Stimulated activated CD8-positive, alpha-beta memory T cell treated with anti-CD3 and anti-CD28 coated beads, Interleukin-7, amount 100 ng/mL, for 24 hours (primary cell): ENCODE data around the gene KLHDC8B.

Experiments
- DNase-seq: peaks from one replicate; pipeline ENCODE4 v3.0.0-alpha.2; 2020; ENCODE audit warnings: low read depth

KLHDC8B gene

DNA sequence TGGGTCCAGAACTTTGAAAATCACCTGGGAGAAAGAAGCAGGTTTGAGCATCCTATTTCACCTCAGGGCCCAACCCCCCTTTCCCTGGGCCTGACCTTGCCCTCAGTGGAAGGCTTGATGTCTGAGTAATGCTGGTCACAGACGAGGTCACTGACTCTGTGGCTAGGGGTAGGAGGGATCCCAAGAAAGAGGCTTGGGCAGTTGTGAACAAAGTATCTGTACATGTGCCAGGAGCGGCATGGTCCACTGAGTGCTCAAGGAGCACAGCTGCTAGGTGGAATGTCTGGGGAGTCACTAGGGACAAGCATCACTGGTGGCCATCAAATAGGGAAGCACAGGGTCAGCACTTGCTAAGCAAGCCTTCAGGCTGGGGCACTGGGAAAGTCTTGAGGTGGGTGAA lies 12.6 kb upstream of the KLHDC8B start:
- no peak for DNase-seq

- DNase-seq, result no peak
Observed at GRCh38 chr3:49161197-49161596, 10.2 kb upstream of the KLHDC8B start.

- no peak for DNase-seq
Observed at GRCh38 chr3:49161808-49162530, 9.4 kb upstream of the KLHDC8B start.

- DNase-seq, result no peak
Observed at GRCh38 chr3:49162751-49163419, 8.5 kb upstream of the KLHDC8B start.

GRCh38 chr3:49163609-49164008 lies 7.8 kb upstream of the KLHDC8B start:
- no peak for DNase-seq

DNA sequence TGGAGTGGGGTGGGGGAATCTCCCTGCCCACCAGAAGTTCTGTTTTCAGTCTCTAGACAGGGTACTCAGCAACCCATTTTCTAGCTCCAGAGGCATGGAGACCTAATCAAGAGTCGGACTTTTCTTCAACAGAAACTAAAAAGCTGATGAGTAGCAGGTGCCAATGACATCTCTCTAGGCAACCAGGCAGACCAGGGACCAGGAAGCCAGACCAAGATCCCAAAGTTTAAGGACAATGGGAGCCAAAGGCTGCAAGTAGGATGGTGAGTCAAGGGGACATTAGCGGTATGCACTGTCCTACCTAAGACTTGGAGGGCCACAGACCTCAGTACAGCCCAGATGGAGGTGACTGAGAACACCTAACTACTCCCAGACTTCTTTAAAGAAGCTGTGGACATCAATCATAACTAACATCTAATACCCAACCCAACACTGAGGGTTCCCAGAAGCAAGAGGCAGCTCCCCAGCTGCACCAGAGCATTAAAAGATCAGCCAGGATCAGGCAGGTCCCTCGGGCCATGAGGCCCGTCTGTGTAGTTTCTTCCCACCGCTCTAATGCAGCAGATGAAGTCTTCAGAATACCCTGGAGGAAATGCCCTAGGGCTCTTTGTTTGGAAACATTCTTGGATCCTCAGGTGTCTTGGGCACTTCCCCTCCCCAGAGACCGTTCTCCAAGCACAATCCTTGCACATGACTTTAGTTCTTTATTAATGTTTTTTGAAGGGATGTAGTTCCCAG lies 6.2 kb upstream of the KLHDC8B start:
- DNase-seq, result no peak

GRCh38 chr3:49165771-49166751 lies 5.3 kb upstream of the KLHDC8B start, which contains the start of gene CCDC71:
Gene CCDC71 (minus strand): TSS chr3:49166331. CDS start chr3:49164208, 2,123 bp downstream.
- peak; percentile 48 for DNase-seq

DNA sequence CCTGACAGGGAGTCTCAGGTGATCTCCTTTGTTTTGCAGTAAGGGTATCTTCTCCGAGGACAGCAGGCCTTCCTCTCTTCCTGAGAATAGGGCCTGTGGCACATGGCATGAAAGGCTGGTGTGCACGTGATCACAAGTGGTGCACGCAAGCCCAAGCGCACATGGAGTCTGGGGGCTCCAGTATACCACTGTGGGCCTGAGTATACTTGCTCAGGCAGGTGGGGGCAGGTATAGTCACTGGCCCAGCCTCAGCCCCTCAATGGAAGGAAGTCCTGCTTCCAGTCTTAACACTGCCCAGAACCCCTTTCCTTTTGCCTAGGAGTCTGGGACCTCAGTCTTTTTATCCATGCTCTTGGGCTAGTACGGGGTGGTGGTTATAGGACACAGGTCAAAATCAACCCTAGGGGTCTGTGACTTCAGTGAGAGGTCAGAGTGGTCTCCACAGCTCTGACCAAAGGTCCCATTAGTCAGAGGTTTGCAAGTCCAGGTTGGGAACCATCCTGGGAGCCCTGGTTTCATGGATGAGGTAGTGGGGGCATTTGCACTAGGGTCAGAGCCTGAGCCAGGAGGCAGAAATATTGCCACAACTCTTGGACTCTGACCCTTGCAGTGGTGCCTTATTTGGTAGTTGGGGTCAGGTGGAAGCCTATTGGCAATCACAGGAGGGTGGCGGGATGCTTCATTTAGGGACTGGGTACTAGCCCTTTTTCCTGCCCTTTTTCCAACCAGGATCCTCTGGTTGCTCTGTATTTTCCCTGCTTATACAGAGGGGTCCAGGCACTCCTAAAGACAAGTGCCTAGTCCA lies 4.4 kb upstream of the KLHDC8B start:
- DNase-seq, result no peak

DNA sequence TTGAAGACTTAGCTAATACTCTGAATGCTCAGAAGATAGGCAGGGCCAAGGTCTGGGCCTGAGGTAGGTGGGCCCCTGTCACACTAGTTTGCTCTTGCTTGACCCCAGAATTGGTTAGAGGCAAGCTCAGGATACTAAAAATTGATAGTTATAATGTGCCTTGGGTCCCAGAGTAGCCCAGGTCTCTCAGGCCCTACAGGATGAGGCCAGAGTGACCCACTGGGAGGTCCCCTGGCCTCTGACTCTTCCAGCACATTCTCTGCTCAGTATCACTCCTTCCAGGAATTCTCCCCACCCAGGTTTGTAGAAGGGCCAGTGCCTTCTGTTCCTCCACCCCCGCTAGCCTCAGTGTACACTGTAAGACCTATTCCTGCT lies 667 bp upstream of the KLHDC8B start:
- no peak for DNase-seq

- no peak for DNase-seq
Observed at GRCh38 chr3:49171775-49172500, 540 bp downstream of the KLHDC8B start.

GRCh38 chr3:49172551-49173041 lies 1.2 kb downstream of the KLHDC8B start:
- DNase-seq, result no peak

- DNase-seq, result no peak
Observed at GRCh38 chr3:49173116-49173791, 1.9 kb downstream of the KLHDC8B start.

- DNase-seq, result no peak
Observed at GRCh38 chr3:49173792-49174170, 2.4 kb downstream of the KLHDC8B start.

GRCh38 chr3:49174397-49174985 lies 3.1 kb downstream of the KLHDC8B start:
- DNase-seq, result no peak

DNA sequence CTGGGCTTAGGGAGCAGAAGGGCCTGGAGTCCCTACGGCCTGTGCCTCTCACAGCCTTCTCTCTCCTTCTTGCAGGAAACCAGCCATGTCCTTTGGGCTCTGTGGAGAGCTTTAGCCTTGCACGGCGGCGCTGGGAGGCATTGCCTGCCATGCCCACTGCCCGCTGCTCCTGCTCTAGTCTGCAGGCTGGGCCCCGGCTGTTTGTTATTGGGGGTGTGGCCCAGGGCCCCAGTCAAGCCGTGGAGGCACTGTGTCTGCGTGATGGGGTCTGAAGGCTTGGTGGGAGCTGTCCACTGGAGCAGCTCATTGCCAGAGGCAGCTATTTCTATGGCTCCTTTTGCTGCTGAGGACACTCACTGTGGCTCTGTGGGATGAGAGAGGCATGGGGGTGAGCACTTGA lies 4.1 kb downstream of the KLHDC8B start:
- no peak for DNase-seq

DNA sequence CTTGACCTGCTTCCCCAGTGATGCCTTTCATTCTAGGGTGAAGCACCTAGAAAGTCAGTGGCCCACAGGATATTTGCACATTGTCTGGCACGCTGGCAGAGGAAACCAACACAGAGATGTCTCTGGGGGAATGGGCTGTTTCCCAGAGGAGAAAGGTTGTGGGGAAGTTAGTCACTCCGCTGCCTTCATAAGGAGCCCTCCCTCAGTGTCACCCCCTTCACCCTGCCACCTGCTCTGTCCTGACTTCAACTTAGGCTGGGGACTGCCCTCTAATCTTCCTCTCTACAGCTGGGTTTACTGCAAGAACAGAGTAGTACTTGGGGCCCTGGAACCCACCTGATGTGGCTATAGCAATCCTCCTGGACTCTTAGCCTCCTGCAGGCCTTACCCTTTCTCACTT lies 5.7 kb downstream of the KLHDC8B start:
- DNase-seq, result no peak

- DNase-seq, result no peak
Observed at GRCh38 chr3:49180116-49180515, 8.7 kb downstream of the KLHDC8B start.

- no peak for DNase-seq
Observed at GRCh38 chr3:49181351-49181750, 10.0 kb downstream of the KLHDC8B start.

- DNase-seq, result no peak
Observed at GRCh38 chr3:49182682-49183081, 11.3 kb downstream of the KLHDC8B start.
